Upper lobe of left lung (tissue), 6 donors: ENCODE results near the gene NMT2. TPM values are rescaled to one million over a fixed set of nuclear protein-coding genes. Genes with fewer than 3 reads are reported as not detected.

Experiments used
- ATAC-seq, 2 donors: fragments of 200-7000 bp; cut with Tn5 transposase; one replicate each; pipeline ENCODE4 v1.9.1; 2022; ENCODE audit warnings: mild to moderate bottlenecking in 2 of 2, moderate library complexity in 2 of 2; ENCODE audit not compliant: low FRiP score in 2 of 2
- DNase-seq, 2 donors: peaks; one replicate each; pipeline ENCODE4 v3.0.0-alpha.2; 2019 to 2020
- H3K27ac ChIP-seq, 4 donors: fragments of 200-600 bp; sonication (generic); one replicate each; pipeline ENCODE4 v1.5.1; 2016 to 2019
- H3K27me3 ChIP-seq, 4 donors: fragments of 200-600 bp; sonication (generic); one replicate each; pipeline ENCODE4 v1.5.1; 2017 to 2019
- H3K36me3 ChIP-seq, 4 donors: fragments of 200-600 bp; sonication (generic); one replicate each; pipeline ENCODE4 v1.5.1; 2016 to 2019
- H3K4me1 ChIP-seq, 4 donors: fragments of 200-600 bp; sonication (generic); one replicate each; pipeline ENCODE4 v1.5.1; 2018 to 2019
- H3K4me3 ChIP-seq, 4 donors: fragments of 200-600 bp; sonication (generic); one replicate each; pipeline ENCODE4 v1.5.1; 2017 to 2019; ENCODE audit warnings: mild to moderate bottlenecking in 2 of 4, moderate library complexity in 1 of 4
- H3K9me3 ChIP-seq, 4 donors: fragments of 200-600 bp; sonication (generic); one replicate each; pipeline ENCODE4 v1.5.1; 2018 to 2019
- CTCF ChIP-seq, 6 experiments: fragments of 450-650 bp in 4 of 6; fragments of 200-600 bp in 2 of 6; sonication (generic) in 2 of 6; IDR thresholded peaks; one replicate each; pipeline ENCODE4 v1.5.1; 2016 to 2019; ENCODE audit warnings: antibody characterized with exemption in 6 of 6
- EP300 ChIP-seq, 4 donors: sonication (generic); formaldehyde crosslinking; IDR thresholded peaks; one replicate each; pipeline ENCODE4 v1.5.1; 2017; ENCODE audit warnings: antibody characterized with exemption in 4 of 4, control low read depth in 2 of 4
- POLR2A ChIP-seq, 4 donors: fragments of 450-650 bp; IDR thresholded peaks; one replicate each; pipeline ENCODE4 v1.5.1; 2016 to 2017; ENCODE audit warnings: antibody characterized with exemption in 4 of 4, mild to moderate bottlenecking in 2 of 4
- POLR2AphosphoS5 ChIP-seq, 2 donors: sonication (generic); formaldehyde crosslinking; IDR thresholded peaks; one replicate each; pipeline ENCODE4 v1.5.1; 2017; ENCODE audit warnings: antibody characterized with exemption in 2 of 2
- WGBS, 2 donors: methylation state at CpG; one replicate each; pipeline ENCODE4 v1.1.5; 2017 to 2018; 5-methylcytosine and 5-hydroxymethylcytosine counted together
- total RNA-seq, 6 donors: library from RNA; depleted of rRNA in 4 of 6; stranded (reverse); fragments of >200 nt in 4 of 6; gene quantifications; one replicate each; pipeline versions ENCODE4 v1.1.0 to v1.2.1, GENCODE V29; 2016 to 2021
- donor health status: DM: no; HTN: no; CAD: no; lungs with moderate emphysema.
- donor health status: DM: no; HTN: yes; CAD: no; lungs with severe emphysema.

NMT2 gene
- total RNA-seq, 6 donors from 2014 or later, result 6.4 to 12.0 (median 8.6) TPM

GRCh38 chr10:15120523-15120922 is 48.0 kb downstream of the NMT2 start:
- 93 to 98% methylated on average over 5 of the region's 5 CpGs for WGBS, 2 donors
- Histone ChIP-seq H3K4me1 (no peaks in the 10 kb centered on the region), H3K27me3 (no peaks in the 10 kb centered on the region), H3K4me3 (no peak overlapping the region), H3K27ac (no peak overlapping the region), H3K9me3 (no peaks in the 10 kb centered on the region), H3K36me3 (peaks cover 3 to 43% (median 10%) of the 10 kb centered on the region in 4 donors)
- ATAC-seq (no peak), DNase-seq (no peak)
- TF ChIP-seq EP300 (IDR thresholded peaks at IDR 0.05), result no peak
- TF ChIP-seq CTCF (IDR thresholded peaks at IDR 0.05), result no peak
- TF ChIP-seq POLR2AphosphoS5 (IDR thresholded peaks at IDR 0.05), result no peak
- TF ChIP-seq POLR2A (IDR thresholded peaks at IDR 0.05), result no peak

- DNase-seq (no peak), ATAC-seq (no peak)
- Histone ChIP-seq H3K27me3 (no peaks in the 10 kb centered on the region), H3K36me3 (peaks cover 3 to 46% (median 10%) of the 10 kb centered on the region in 4 donors), H3K4me1 (no peaks in the 10 kb centered on the region), H3K4me3 (no peak overlapping the region), H3K9me3 (no peaks in the 10 kb centered on the region), H3K27ac (no peak overlapping the region)
- TF ChIP-seq EP300 (IDR thresholded peaks at IDR 0.05) (no peak), CTCF (IDR thresholded peaks at IDR 0.05) (no peak), POLR2AphosphoS5 (IDR thresholded peaks at IDR 0.05) (no peak), POLR2A (IDR thresholded peaks at IDR 0.05) (no peak)
- WGBS, 2 donors, result 71 to 77% methylated on average over 1 of the region's 1 CpG
Measured at GRCh38 chr10:15118615-15119014, 49.9 kb downstream of the NMT2 start.

- Histone ChIP-seq H3K36me3 (peaks cover 3 to 59% (median 13%) of the 10 kb centered on the region in 4 donors), H3K4me1 (no peaks in the 10 kb centered on the region), H3K4me3 (no peak overlapping the region), H3K27ac (no peak overlapping the region), H3K27me3 (no peaks in the 10 kb centered on the region), H3K9me3 (no peaks in the 10 kb centered on the region)
- no peak for DNase-seq
- TF ChIP-seq POLR2A (IDR thresholded peaks at IDR 0.05), result no peak
- TF ChIP-seq EP300 (IDR thresholded peaks at IDR 0.05), result no peak
- TF ChIP-seq POLR2AphosphoS5 (IDR thresholded peaks at IDR 0.05), result no peak
- TF ChIP-seq CTCF (IDR thresholded peaks at IDR 0.05), result no peak
- no peak for ATAC-seq
- WGBS, 2 donors, result 94 to 95% methylated on average over 5 of the region's 5 CpGs
Measured at GRCh38 chr10:15116225-15116624, 52.3 kb downstream of the NMT2 start.

- H3K27ac ChIP-seq, result no peak overlapping the region
- no peak overlapping the region for H3K4me3 ChIP-seq
- peaks cover 3 to 61% (median 9%) of the 10 kb centered on the region in 4 donors for H3K36me3 ChIP-seq
- ATAC-seq, result no peak
- TF ChIP-seq CTCF (IDR thresholded peaks at IDR 0.05) (no peak), POLR2A (IDR thresholded peaks at IDR 0.05) (no peak), EP300 (IDR thresholded peaks at IDR 0.05) (no peak), POLR2AphosphoS5 (IDR thresholded peaks at IDR 0.05) (no peak)
- H3K9me3 ChIP-seq, result no peaks in the 10 kb centered on the region
- H3K27me3 ChIP-seq, result no peaks in the 10 kb centered on the region
- DNase-seq, result no peak
- WGBS, 2 donors, result 83 to 92% methylated on average over 4 of the region's 4 CpGs
- H3K4me1 ChIP-seq, result no peaks in the 10 kb centered on the region
Measured at GRCh38 chr10:15113766-15114165, 54.7 kb downstream of the NMT2 start.

- ATAC-seq (no peak), DNase-seq (no peak)
- WGBS, 2 donors, result 96% methylated on average over 13 of the region's 13 CpGs
- H3K4me1 ChIP-seq, result no peaks in the 10 kb centered on the region
- H3K36me3 ChIP-seq, result peaks cover 4 to 60% (median 5%) of the 10 kb centered on the region in 4 donors
- no peaks in the 10 kb centered on the region for H3K27me3 ChIP-seq
- H3K4me3 ChIP-seq, result no peak overlapping the region
- TF ChIP-seq POLR2AphosphoS5 (IDR thresholded peaks at IDR 0.05), result no peak
- no peak for TF ChIP-seq EP300 (IDR thresholded peaks at IDR 0.05)
- TF ChIP-seq POLR2A (IDR thresholded peaks at IDR 0.05), result no peak
- TF ChIP-seq CTCF (IDR thresholded peaks at IDR 0.05), result no peak
- H3K9me3 ChIP-seq, result no peaks in the 10 kb centered on the region
- H3K27ac ChIP-seq, result no peak overlapping the region
Measured at GRCh38 chr10:15112657-15113056, 55.8 kb downstream of the NMT2 start.
